NT2/D1 (cell line): Measurements from ENCODE around the gene PILRA.
"Not testable (repeated sequence)": the region's sequence is repeated elsewhere in the genome, so short reads cannot be mapped to it uniquely, and the experiment has no call there.

ENCODE experiments used
- DNase-seq: peaks from one replicate; pipeline ENCODE4 v3.0.0-alpha.2; 2011; ENCODE audit warnings: low read depth, low spot score
- H3K27me3 ChIP-seq: 2 replicates; pipeline ENCODE4 v1.6.0; 2011; ENCODE audit warnings: mild to moderate bottlenecking; ENCODE audit not compliant: insufficient read length, insufficient read depth
- H3K36me3 ChIP-seq: 2 replicates; pipeline ENCODE4 v1.6.1; 2011; ENCODE audit warnings: mild to moderate bottlenecking, low read length, mixed read lengths; ENCODE audit not compliant: insufficient read depth, insufficient read length
- H3K4me1 ChIP-seq: 2 replicates; pipeline ENCODE4 v1.5.1; 2011; ENCODE audit not compliant: insufficient read depth, insufficient read length
- H3K4me3 ChIP-seq: 2 replicates; pipeline ENCODE4 v1.5.1; 2011; ENCODE audit warnings: low read depth; ENCODE audit not compliant: insufficient read length
- H3K9ac ChIP-seq: 2 replicates; pipeline ENCODE4 v1.6.0; 2011; ENCODE audit warnings: low read depth; ENCODE audit not compliant: insufficient read length
- H3K9me3 ChIP-seq: 2 replicates; pipeline ENCODE4 v1.5.1; 2011; ENCODE audit warnings: mild to moderate bottlenecking, low read length; ENCODE audit not compliant: insufficient read depth
- SUZ12 ChIP-seq: IDR thresholded peaks from 2 replicates; pipeline ENCODE4 v1.6.1; 2011; ENCODE audit not compliant: insufficient read length, insufficient read depth; ENCODE audit errors: extremely low read depth
- YY1 ChIP-seq: IDR thresholded peaks from 2 replicates; pipeline ENCODE4 v1.6.1; 2011; ENCODE audit not compliant: insufficient read length, insufficient read depth
- ZNF274 ChIP-seq: IDR thresholded peaks from 2 replicates; pipeline ENCODE4 v1.6.1; 2011; ENCODE audit warnings: mild to moderate bottlenecking, low read depth, low read length

The PILRA gene

GRCh38 chr7:100370303-100370702 is 3.0 kb upstream of the PILRA start:
- no peak overlapping the region for H3K4me3 ChIP-seq
- peaks cover 24% of the 10 kb centered on the region for H3K36me3 ChIP-seq
- peaks cover 24% of the 10 kb centered on the region for H3K4me1 ChIP-seq
- no peak for TF ChIP-seq SUZ12
- TF ChIP-seq ZNF274: no peak
- no peak for TF ChIP-seq YY1
- DNase-seq: peak; percentile 87
- H3K9ac ChIP-seq: no peak overlapping the region
- no peaks in the 10 kb centered on the region for H3K9me3 ChIP-seq
- H3K27me3 ChIP-seq: no peaks in the 10 kb centered on the region

DNA sequence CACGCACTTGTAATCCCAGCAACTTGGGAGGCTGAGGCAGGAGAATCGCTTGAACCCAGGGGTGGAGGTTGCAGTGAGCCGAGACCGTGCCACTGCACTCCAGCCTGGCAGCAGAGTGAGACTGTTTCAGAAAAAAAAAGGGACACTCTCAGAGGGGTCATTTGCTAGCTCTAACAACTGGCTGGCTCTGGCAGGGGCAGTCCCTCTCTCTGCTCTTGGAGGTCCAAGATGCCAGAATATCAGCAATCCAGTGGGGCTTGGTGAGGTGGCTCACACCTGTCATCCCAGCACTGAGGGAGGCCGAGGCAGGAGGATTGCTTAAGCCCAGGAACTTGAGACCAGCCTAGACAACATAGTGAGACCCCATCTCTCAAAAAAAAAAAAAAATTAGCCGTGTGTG is 2.5 kb upstream of the PILRA start:
- no peak for DNase-seq
- Histone ChIP-seq H3K36me3 (peaks cover 24% of the 10 kb centered on the region), H3K4me3 (no peak overlapping the region), H3K9me3 (no peaks in the 10 kb centered on the region), H3K27me3 (no peaks in the 10 kb centered on the region), H3K4me1 (peaks cover 24% of the 10 kb centered on the region), H3K9ac (no peak overlapping the region)
- no peak for TF ChIP-seq YY1
- no peak for TF ChIP-seq ZNF274
- TF ChIP-seq SUZ12: no peak

GRCh38 chr7:100371561-100372171 is 1.6 kb upstream of the PILRA start:
- Histone ChIP-seq H3K36me3 (peaks cover 18% of the 10 kb centered on the region), H3K27me3 (no peaks in the 10 kb centered on the region), H3K4me1 (peaks cover 24% of the 10 kb centered on the region), H3K9ac (no peak overlapping the region), H3K4me3 (no peak overlapping the region), H3K9me3 (no peaks in the 10 kb centered on the region)
- no peak for TF ChIP-seq SUZ12
- no peak for TF ChIP-seq YY1
- TF ChIP-seq ZNF274: no peak
- no peak for DNase-seq

DNA sequence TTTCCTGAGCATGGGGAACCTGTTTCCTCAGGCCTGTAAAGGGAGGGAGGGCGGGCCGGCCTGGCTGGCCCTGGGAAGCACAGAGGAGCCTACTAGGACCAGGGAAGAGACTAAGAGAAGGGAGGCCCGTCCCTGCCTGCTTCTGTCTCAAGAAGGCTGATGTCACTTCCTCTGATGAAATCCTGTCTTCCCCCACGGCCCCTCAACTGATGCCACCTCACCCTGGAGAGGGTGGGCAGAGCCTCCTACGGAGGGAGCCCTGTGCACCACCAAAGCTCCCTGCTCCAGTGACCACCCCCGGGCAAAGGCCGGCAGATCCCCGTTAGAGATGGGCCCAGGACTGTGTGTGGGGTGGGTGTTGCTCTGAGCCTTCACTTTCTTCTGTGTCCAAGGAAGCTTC is 1.0 kb upstream of the PILRA start:
- TF ChIP-seq SUZ12: no peak
- TF ChIP-seq YY1: no peak
- no peak for TF ChIP-seq ZNF274

GRCh38 chr7:100372694-100373093 is 593 bp upstream of the PILRA start:
- DNase-seq: no peak
- peaks cover 9% of the 10 kb centered on the region for H3K36me3 ChIP-seq
- TF ChIP-seq SUZ12: no peak
- TF ChIP-seq YY1: no peak
- TF ChIP-seq ZNF274: no peak
- no peaks in the 10 kb centered on the region for H3K9me3 ChIP-seq
- no peak overlapping the region for H3K9ac ChIP-seq
- no peak overlapping the region for H3K4me3 ChIP-seq
- H3K4me1 ChIP-seq: peaks cover 24% of the 10 kb centered on the region
- H3K27me3 ChIP-seq: no peaks in the 10 kb centered on the region

More for the DNA sequence above, 1.0 kb upstream of the PILRA start:
- peaks cover 24% of the 10 kb centered on the region for H3K4me1 ChIP-seq
- DNase-seq: no peak
- no peak overlapping the region for H3K4me3 ChIP-seq
- no peaks in the 10 kb centered on the region for H3K9me3 ChIP-seq
- no peak overlapping the region for H3K9ac ChIP-seq
- H3K36me3 ChIP-seq: peaks cover 12% of the 10 kb centered on the region
- H3K27me3 ChIP-seq: no peaks in the 10 kb centered on the region

DNA sequence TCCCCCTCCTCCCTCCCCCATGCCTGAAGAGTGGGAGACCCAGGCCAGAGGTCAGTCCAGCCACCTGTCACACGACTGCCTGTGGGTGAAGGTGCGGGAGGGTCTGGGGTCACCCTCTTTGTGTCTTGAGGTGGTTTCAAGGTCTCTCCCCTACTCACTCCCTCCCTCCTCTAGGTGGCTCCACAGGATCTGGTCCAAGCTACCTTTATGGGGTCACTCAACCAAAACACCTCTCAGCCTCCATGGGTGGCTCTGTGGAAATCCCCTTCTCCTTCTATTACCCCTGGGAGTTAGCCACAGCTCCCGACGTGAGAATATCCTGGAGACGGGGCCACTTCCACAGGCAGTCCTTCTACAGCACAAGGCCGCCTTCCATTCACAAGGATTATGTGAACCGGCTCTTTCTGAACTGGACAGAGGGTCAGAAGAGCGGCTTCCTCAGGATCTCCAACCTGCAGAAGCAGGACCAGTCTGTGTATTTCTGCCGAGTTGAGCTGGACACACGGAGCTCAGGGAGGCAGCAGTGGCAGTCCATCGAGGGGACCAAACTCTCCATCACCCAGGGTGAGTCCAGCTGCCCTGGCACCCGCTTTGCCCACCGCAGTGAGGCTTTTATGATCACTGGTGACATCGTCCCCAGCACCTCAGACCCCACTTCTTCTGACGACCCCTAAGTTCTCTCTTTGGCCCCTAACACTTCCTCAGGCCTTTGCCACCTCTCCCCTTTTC is 747 bp downstream of the PILRA start:
- H3K9me3 ChIP-seq, DNase-seq, H3K4me3 ChIP-seq, H3K9ac ChIP-seq, H3K36me3 ChIP-seq, H3K27me3 ChIP-seq: not testable (repeated sequence)
- H3K4me1 ChIP-seq: peaks cover 23% of the 10 kb centered on the region

DNA sequence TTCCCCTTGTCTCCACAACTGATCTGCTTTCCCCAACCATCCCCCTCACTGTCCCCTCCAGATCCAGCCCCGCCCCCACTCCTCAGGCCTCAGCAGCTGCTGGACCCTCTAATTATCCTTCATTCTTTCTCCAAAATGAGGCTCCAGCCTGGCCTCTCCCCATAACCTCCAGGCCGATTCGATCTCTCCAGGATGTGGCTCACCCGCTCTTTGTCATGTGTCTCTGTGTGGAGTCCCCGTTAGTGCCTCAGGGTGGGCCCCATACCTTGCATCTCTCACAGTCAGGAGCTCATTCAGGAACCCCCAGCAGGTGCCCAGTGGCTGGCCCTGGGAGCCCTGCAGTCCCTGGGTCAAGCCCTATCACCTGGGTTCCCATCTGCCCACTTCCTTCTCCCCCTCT is 1.3 kb downstream of the PILRA start:
- H3K27me3 ChIP-seq: no peaks in the 10 kb centered on the region
- no peak overlapping the region for H3K4me3 ChIP-seq
- no peak for TF ChIP-seq ZNF274
- no peaks in the 10 kb centered on the region for H3K36me3 ChIP-seq
- DNase-seq: no peak
- H3K9me3 ChIP-seq: no peaks in the 10 kb centered on the region
- H3K9ac ChIP-seq: no peak overlapping the region
- peaks cover 20% of the 10 kb centered on the region for H3K4me1 ChIP-seq
